ENCODE data around the gene ZNF773.
"Not testable (repeated sequence)": the region's sequence is repeated elsewhere in the genome, so short reads cannot be mapped to it uniquely, and the experiment has no call there.

ZNF773 gene

GRCh38 chr19:57499680-57500395 is at the start of gene ZNF773:
Gene ZNF773 (plus strand): TSS chr19:57499938. CDS start chr19:57500081, 143 bp downstream.
- DNase-seq (ENCODE audit: low read depth, low spot score) = peak; percentile 92

- no peak for DNase-seq (ENCODE audit: low read depth, low spot score)
These were observed 47.4 kb upstream of the ZNF773 start for GRCh38 chr19:57452307-57452706.

GRCh38 chr19:57465680-57466381 is 33.9 kb upstream of the ZNF773 start:
- DNase-seq (ENCODE audit: low read depth, low spot score) = no peak

GRCh38 chr19:57466489-57466888 is 33.2 kb upstream of the ZNF773 start:
- no peak for DNase-seq (ENCODE audit: low read depth, low spot score)

- no peak for DNase-seq (ENCODE audit: low read depth, low spot score)
These were observed 26.1 kb upstream of the ZNF773 start for GRCh38 chr19:57473646-57474045.

GRCh38 chr19:57477191-57478008 is 22.3 kb upstream of the ZNF773 start, which contains the start of gene ZNF772:
Gene ZNF772 (minus strand): TSS chr19:57477566. CDS start chr19:57477309, 257 bp downstream.
- peak; percentile 89 for DNase-seq (ENCODE audit: low read depth, low spot score)

GRCh38 chr19:57487477-57488298 is 12.1 kb upstream of the ZNF773 start, which contains the start of gene ZNF419:
Gene ZNF419 (plus strand): TSS chr19:57487750. CDS start chr19:57487951, 201 bp downstream.
- DNase-seq (ENCODE audit: low read depth, low spot score) = peak; percentile 93

- not testable (repeated sequence) for DNase-seq (ENCODE audit: low read depth, low spot score)
These were observed 11.5 kb upstream of the ZNF773 start for GRCh38 chr19:57488299-57488644.

- DNase-seq (ENCODE audit: low read depth, low spot score) = not testable (repeated sequence)
These were observed 432 bp upstream of the ZNF773 start for GRCh38 chr19:57499332-57499679.

- not testable (repeated sequence) for DNase-seq (ENCODE audit: low read depth, low spot score)
These were observed 662 bp downstream of the ZNF773 start for GRCh38 chr19:57500400-57500799.

GRCh38 chr19:57506163-57506562 is 6.4 kb downstream of the ZNF773 start:
- no peak for DNase-seq (ENCODE audit: low read depth, low spot score)

- DNase-seq (ENCODE audit: low read depth, low spot score) = no peak
These were observed 11.7 kb downstream of the ZNF773 start for GRCh38 chr19:57511484-57511883.

GRCh38 chr19:57512845-57513244 is 13.1 kb downstream of the ZNF773 start:
- DNase-seq (ENCODE audit: low read depth, low spot score) = no peak

GRCh38 chr19:57515255-57515654 is 15.5 kb downstream of the ZNF773 start:
- no peak for DNase-seq (ENCODE audit: low read depth, low spot score)

- not testable (repeated sequence) for DNase-seq (ENCODE audit: low read depth, low spot score)
These were observed 18.3 kb downstream of the ZNF773 start for GRCh38 chr19:57518021-57518420.

GRCh38 chr19:57527136-57527881 is 27.6 kb downstream of the ZNF773 start, which contains the start of gene ZNF549:
Gene ZNF549 (plus strand): TSS chr19:57527356. CDS start chr19:57527574, 218 bp downstream.
- DNase-seq (ENCODE audit: low read depth, low spot score) = peak; percentile 83

- no peak for DNase-seq (ENCODE audit: low read depth, low spot score)
These were observed 38.3 kb downstream of the ZNF773 start for GRCh38 chr19:57537953-57538547.

GRCh38 chr19:57546513-57546912 is 46.8 kb downstream of the ZNF773 start:
- DNase-seq (ENCODE audit: low read depth, low spot score) = no peak

GRCh38 chr19:57552432-57552831 is 52.7 kb downstream of the ZNF773 start:
- no peak for DNase-seq (ENCODE audit: low read depth, low spot score)

- no peak for DNase-seq (ENCODE audit: low read depth, low spot score)
These were observed 57.9 kb downstream of the ZNF773 start for GRCh38 chr19:57557659-57558058.

All from activated naive CD8-positive, alpha-beta T cell treated with anti-CD3 and anti-CD28 coated beads, Interleukin-2, amount 50 U/mL, for 16 hours (primary cell).